OCI-LY1 (cell line): ENCODE measurements around the gene NOTO.

ENCODE experiments used
- H2AFZ ChIP-seq: fragments of 200-600 bp; sonication (generic), shearing (Covaris generic); 2 replicates; pipeline ENCODE4 v1.6.0; 2014; ENCODE audit warnings: antibody characterized with exemption, mild to moderate bottlenecking, low read length
- H3F3A ChIP-seq: fragments of 200-600 bp; sonication (generic), shearing (Covaris generic); 2 replicates; pipeline ENCODE4 v1.6.0; 2014; ENCODE audit warnings: mild to moderate bottlenecking, antibody characterized with exemption, low read length, moderate library complexity; ENCODE audit not compliant: insufficient read depth
- H3K27ac ChIP-seq: fragments of 200-600 bp; sonication (generic); 2 replicates; pipeline ENCODE4 v1.5.1; 2014; ENCODE audit warnings: low read length, mixed run types, mild to moderate bottlenecking, low read depth; ENCODE audit not compliant: poor library complexity, severe bottlenecking
- H3K27me3 ChIP-seq: fragments of 200-600 bp; sonication (generic); 2 replicates; pipeline ENCODE4 v1.6.0; 2014; ENCODE audit warnings: antibody characterized with exemption, mild to moderate bottlenecking, low read length, moderate library complexity; ENCODE audit not compliant: insufficient read depth
- H3K36me3 ChIP-seq: fragments of 200-600 bp; sonication (generic); 2 replicates; pipeline ENCODE4 v1.6.1; 2014; ENCODE audit warnings: mild to moderate bottlenecking, antibody characterized with exemption, low read length, moderate library complexity, mixed read lengths; ENCODE audit not compliant: insufficient read depth
- H3K4me1 ChIP-seq: fragments of 200-600 bp; sonication (generic); 2 replicates; pipeline ENCODE4 v1.5.1; 2014; ENCODE audit warnings: mild to moderate bottlenecking, low read length, moderate library complexity; ENCODE audit not compliant: insufficient read depth, severe bottlenecking
- H3K4me2 ChIP-seq: fragments of 200-600 bp; sonication (generic), shearing (Covaris generic); 2 replicates; pipeline ENCODE4 v1.6.1; 2014; ENCODE audit warnings: low read length
- H3K4me3 ChIP-seq: fragments of 200-600 bp; sonication (generic); 2 replicates; pipeline ENCODE4 v1.5.1; 2014; ENCODE audit warnings: low read length, low read depth, mild to moderate bottlenecking, mixed read lengths; ENCODE audit not compliant: poor library complexity, severe bottlenecking
- H3K79me2 ChIP-seq: fragments of 200-600 bp; shearing (Covaris generic); 2 replicates; pipeline ENCODE4 v1.6.1; 2016; ENCODE audit warnings: mixed run types, low read length, mixed read lengths; ENCODE audit not compliant: insufficient read depth
- H3K9ac ChIP-seq: fragments of 200-600 bp; sonication (generic), shearing (Covaris generic); 2 replicates; pipeline ENCODE4 v1.6.1; 2014; ENCODE audit warnings: mild to moderate bottlenecking, low read length, mixed read lengths
- H3K9me2 ChIP-seq: fragments of 200-600 bp; sonication (generic), shearing (Covaris generic); 2 replicates; pipeline ENCODE4 v1.6.1; 2014; ENCODE audit warnings: low read depth, mild to moderate bottlenecking, low read length, mixed read lengths
- H3K9me3 ChIP-seq: fragments of 200-600 bp; shearing (Covaris generic); 2 replicates; pipeline ENCODE4 v1.6.1; 2014; ENCODE audit warnings: low read length, mixed read lengths
- H4K20me1 ChIP-seq: fragments of 200-600 bp; sonication (generic), shearing (Covaris generic); 2 replicates; pipeline ENCODE4 v1.6.0; 2016; ENCODE audit warnings: mild to moderate bottlenecking, low read length; ENCODE audit not compliant: insufficient read depth
- CTCF ChIP-seq: fragments of 200-600 bp; sonication (generic), shearing (Covaris generic); IDR thresholded peaks from 2 replicates; pipeline ENCODE4 v1.5.1; 2017; ENCODE audit warnings: mild to moderate bottlenecking, antibody characterized with exemption, low read length, moderate library complexity, mixed read lengths
- EZH2 ChIP-seq: fragments of 200-600 bp; sonication (generic), shearing (Covaris generic); IDR thresholded peaks from 2 replicates; pipeline ENCODE4 v1.8.0; 2017; ENCODE audit warnings: borderline replicate concordance, mixed run types, mild to moderate bottlenecking, antibody characterized with exemption, low read length, moderate library complexity, mixed read lengths

The NOTO gene

GRCh38 chr2:73218298-73218697, 15.9 kb downstream of the NOTO start:
- H3K4me2 ChIP-seq: no peak overlapping the region

GRCh38 chr2:73223821-73224220, 21.4 kb downstream of the NOTO start:
- H3K9me2 ChIP-seq: no peaks in the 10 kb centered on the region

More at GRCh38 chr2:73218298-73218697, 15.9 kb downstream of the NOTO start:
- no peak for TF ChIP-seq CTCF
- TF ChIP-seq EZH2: no peak
- no peaks in the 10 kb centered on the region for H4K20me1 ChIP-seq
- H3K4me1 ChIP-seq: peaks cover 19% of the 10 kb centered on the region
- H3K9me3 ChIP-seq: no peaks in the 10 kb centered on the region
- H2AFZ ChIP-seq: no peak overlapping the region
- peaks cover 26% of the 10 kb centered on the region for H3K36me3 ChIP-seq
- H3K27me3 ChIP-seq: no peaks in the 10 kb centered on the region
- no peak overlapping the region for H3K27ac ChIP-seq
- H3K9ac ChIP-seq: no peak overlapping the region
- H3K4me3 ChIP-seq: no peak overlapping the region
- H3K79me2 ChIP-seq: peaks cover 8% of the 10 kb centered on the region
- H3K9me2 ChIP-seq: no peaks in the 10 kb centered on the region
- H3F3A ChIP-seq: no peaks in the 10 kb centered on the region

GRCh38 chr2:73225513-73226360, 23.4 kb downstream of the NOTO start:
- Histone ChIP-seq H3K9me2 (no peaks in the 10 kb centered on the region), H3K27me3 (no peaks in the 10 kb centered on the region), H4K20me1 (no peaks in the 10 kb centered on the region), H3K9ac (no peak overlapping the region), H3K27ac (no peak overlapping the region), H3K79me2 (no peaks in the 10 kb centered on the region), H3K4me2 (no peak overlapping the region), H2AFZ (no peak overlapping the region), H3K9me3 (no peaks in the 10 kb centered on the region), H3K36me3 (peaks cover 73% of the 10 kb centered on the region), H3K4me3 (no peak overlapping the region), H3F3A (no peaks in the 10 kb centered on the region; the same call in 1 of the 2 replicates), H3K4me1 (no peaks in the 10 kb centered on the region)
- TF ChIP-seq EZH2 (no peak), CTCF (no peak)

More at GRCh38 chr2:73223821-73224220, 21.4 kb downstream of the NOTO start:
- no peaks in the 10 kb centered on the region; the same call in 1 of the 2 replicates for H3F3A ChIP-seq
- H3K4me1 ChIP-seq: no peaks in the 10 kb centered on the region
- no peaks in the 10 kb centered on the region for H3K27me3 ChIP-seq
- H3K36me3 ChIP-seq: peaks cover 70% of the 10 kb centered on the region
- no peak overlapping the region for H3K27ac ChIP-seq
- H3K9ac ChIP-seq: no peak overlapping the region
- H3K4me3 ChIP-seq: no peak overlapping the region
- H3K9me3 ChIP-seq: no peaks in the 10 kb centered on the region
- H2AFZ ChIP-seq: no peak overlapping the region
- no peaks in the 10 kb centered on the region for H4K20me1 ChIP-seq
- H3K79me2 ChIP-seq: no peaks in the 10 kb centered on the region
- no peak overlapping the region for H3K4me2 ChIP-seq
- TF ChIP-seq CTCF: no peak
- TF ChIP-seq EZH2: no peak
